HTERT RPE-1 (cell line): ENCODE results near the gene KIF26B.
"Not testable (repeated sequence)": the region's sequence is repeated elsewhere in the genome, so short reads cannot be mapped to it uniquely, and the experiment has no call there.

ENCODE experiments used
- in situ Hi-C: fragments of 300-500 bp; cut with MboI; formaldehyde crosslinking; loops from 4 replicates; pipeline ENCODE4 v1.14.3; 2020; ENCODE audit warnings: low sequenced_read_pairs

KIF26B gene

DNA sequence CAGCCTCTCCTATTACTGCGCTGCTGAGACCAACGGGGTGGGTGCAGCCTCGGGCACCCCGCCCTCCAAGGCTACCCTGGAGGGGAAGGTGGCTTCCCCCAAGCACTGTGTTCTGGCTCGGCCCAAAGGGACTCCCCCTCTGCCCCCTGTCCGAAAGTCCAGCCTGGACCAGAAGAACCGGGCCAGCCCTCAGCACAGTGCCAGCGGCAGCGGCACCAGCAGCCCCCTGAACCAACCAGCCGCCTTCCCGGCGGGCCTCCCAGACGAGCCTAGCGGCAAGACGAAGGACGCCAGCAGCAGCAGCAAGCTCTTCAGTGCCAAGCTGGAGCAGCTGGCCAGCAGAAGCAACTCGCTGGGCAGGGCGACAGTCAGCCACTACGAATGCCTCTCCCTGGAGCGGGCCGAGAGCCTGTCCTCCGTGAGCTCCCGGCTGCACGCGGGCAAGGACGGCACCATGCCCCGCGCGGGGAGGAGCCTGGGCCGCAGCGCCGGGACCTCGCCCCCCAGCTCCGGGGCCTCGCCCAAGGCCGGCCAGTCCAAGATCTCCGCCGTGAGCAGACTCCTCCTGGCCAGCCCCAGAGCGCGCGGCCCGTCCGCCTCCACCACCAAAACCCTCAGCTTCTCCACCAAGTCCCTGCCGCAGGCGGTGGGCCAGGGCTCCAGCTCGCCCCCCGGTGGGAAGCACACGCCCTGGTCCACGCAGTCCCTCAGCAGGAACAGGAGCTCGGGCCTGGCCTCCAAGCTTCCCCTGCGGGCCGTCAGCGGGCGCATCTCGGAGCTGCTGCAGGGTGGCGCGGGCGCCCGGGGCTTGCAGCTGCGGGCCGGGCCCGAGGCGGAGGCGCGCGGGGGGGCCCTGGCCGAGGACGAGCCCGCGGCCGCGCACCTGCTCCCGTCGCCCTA lies 533.1 kb downstream of the KIF26B start:
- in situ Hi-C loops: no loop called here

DNA sequence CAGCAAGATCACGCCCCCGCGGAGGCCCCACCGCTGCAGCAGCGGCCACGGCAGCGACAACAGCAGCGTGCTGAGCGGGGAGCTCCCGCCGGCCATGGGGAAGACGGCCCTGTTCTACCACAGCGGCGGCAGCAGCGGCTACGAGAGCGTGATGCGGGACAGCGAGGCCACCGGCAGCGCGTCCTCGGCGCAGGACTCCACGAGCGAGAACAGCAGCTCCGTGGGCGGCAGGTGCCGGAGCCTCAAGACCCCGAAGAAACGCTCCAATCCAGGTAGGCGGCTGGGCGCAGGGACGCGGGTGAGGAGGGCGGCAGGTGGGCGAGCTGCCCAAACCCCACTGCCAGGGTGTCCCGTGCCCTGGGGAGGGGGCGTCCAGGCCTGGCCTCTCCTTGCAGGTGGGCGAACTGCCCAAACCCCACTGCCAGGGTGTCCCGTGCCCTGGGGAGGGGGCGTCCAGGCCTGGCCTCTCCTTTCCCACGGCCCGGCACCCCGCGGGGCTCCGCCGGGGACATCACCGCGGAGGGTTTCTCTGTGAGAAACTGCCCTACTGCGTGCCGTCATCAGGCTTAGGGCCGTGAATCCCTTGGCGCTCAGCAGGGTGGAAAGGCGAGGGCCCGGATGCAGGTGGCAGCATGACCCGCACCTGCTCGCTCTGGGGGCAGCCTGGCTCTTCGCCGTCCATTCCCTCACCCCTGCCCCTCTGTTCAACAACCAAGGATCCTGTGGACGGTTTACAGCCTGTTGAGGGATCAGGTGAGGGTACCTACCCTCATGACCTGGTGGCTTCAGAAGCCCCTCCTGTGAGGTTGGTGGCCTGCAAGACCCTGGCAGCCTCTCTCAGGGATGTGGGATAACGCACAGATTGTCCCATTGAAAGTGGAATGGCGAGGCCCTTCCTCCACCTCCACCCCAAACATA lies 534.0 kb downstream of the KIF26B start:
- in situ Hi-C loops: no loop called here

GRCh38 chr1:245690156-245690690 lies 535.4 kb downstream of the KIF26B start:
- in situ Hi-C loops: no loop called here

DNA sequence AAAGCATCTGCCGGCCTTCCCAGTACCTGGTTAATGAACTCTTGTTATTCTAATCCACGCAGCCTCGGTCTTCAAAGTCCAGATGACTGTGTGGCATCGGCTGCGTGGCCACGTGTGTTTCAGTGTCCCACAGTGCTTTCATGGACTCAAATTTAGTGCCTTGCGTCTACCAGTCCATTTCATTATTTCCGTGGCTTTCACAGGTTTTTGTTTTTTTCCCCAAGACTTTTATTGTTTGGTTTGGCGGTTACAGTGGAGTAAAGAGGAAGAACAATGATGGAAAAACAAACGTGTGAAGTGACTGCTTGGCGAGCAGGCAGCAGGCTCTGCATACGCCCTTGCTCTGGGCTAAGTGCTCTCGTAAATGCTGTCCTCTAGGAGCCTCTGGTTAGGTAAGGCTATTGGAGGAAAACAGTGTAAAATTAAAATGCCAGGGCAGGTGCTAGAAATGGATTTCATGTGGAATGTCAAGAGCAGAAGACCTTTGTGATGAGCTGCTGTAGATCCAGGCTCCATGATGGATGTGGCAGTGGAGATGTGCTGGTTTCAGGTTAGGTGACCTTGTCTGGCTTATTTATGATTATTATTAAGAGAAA lies 536.3 kb downstream of the KIF26B start:
- in situ Hi-C loops: no loop called here

DNA sequence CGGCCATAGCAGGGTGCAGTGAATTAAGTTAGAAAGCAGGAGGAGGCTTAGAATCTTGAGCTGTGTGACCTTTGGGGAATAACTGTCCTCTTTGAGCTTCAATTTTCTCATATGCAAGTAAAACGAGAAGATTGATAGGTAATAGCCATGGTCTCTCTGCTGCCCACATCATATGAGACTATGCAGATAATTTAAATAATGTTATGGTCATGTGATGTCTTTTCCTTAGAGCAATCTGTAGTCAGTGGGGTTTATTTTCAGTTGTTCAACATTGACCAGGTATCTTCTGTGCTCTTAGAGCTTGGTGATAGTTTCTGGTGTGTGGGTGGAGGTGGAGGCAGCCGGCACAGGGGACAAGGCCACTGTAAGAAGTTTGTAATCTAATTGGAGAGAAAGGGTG lies 537.1 kb downstream of the KIF26B start:
- in situ Hi-C loops: no loop called here

DNA sequence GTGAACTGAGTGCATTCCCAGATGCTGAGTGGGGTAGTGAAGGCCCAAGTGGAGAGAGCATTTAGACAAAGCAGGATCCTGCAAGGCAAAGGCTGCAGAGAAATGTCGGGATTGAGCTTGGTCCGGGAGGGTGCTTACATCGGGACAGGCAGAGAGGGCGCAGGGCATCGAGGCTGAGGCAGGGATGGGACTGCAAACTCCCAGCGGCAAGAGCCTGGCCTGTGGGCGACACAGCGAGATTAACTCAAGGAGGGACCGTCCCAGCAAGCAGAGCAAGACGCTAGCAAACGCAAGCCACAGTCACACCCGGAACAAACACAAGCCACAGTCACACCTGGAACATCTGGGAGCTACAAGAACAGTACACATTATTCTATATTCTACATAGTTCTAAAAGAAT lies 537.5 kb downstream of the KIF26B start:
- in situ Hi-C loops: no loop called here

- in situ Hi-C loops: no loop called here
Observed at GRCh38 chr1:245693116-245693793, 538.5 kb downstream of the KIF26B start.

GRCh38 chr1:245693941-245694752 lies 539.4 kb downstream of the KIF26B start:
- in situ Hi-C loops: no loop called here

- in situ Hi-C loops: no loop called here
Observed at GRCh38 chr1:245694753-245695195, 540.0 kb downstream of the KIF26B start.

GRCh38 chr1:245695211-245695610 lies 540.4 kb downstream of the KIF26B start:
- in situ Hi-C loops: no loop called here

DNA sequence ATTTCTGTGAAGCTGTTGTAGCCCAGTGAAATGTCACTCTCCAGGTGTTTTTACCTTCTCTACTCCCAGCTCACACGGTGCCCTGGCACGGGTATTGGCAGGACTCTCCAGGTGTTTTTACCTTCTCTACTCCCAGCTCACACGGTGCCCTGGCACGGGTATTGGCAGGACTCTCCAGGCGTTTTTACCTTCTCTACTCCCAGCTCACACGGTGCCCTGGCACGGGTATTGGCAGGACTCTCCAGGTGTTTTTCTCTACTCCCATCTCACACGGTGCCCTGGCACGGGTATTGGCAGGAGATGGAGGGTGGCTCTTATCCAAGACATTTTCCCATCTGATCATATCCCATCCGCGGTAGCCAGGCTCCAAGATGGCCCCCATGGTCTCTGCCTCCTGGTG lies 540.9 kb downstream of the KIF26B start:
- in situ Hi-C loops: not testable (repeated sequence)

- in situ Hi-C loops: no loop called here
Observed at GRCh38 chr1:245698116-245698515, 543.3 kb downstream of the KIF26B start.

DNA sequence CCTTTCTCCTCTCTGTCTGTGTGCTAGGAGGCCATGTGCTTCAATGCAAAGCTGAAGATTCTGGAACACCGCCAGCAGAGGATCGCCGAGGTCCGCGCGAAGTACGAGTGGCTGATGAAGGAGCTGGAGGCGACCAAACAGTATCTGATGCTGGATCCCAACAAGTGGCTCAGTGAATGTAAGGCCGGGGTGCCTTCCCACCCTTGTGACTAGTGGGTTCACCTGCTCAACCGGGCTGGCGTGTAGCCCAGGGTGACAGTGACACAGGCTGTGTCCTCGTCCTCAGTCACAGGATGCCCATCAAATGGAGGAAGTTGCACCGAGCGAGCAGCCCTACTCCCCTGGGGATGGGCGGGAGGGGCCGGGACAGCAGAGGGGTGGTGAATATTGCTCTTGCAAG lies 544.1 kb downstream of the KIF26B start:
- in situ Hi-C loops: no loop called here

GRCh38 chr1:245700631-245701030 lies 545.8 kb downstream of the KIF26B start:
- in situ Hi-C loops: no loop called here

DNA sequence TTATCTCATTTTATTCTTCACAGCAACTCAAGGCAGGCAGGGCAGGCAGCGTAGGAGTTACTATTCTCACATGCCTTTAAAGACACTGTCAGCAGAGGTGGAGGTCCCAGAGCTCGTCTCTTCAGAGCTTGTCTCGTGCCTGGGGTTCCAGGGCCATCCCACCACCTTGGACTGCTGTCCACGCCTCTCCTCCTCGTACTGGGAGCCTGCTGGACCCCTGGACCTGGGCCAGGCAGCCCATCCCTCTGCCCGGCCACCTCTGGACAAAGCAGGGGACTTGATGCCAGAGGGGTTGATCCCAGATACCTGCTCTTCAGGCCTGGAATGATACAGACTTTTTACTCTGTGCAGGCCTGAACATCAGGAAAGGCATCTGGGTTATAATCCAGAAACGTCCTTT lies 546.8 kb downstream of the KIF26B start:
- in situ Hi-C loops: no loop called here

GRCh38 chr1:245702346-245702745 lies 547.6 kb downstream of the KIF26B start:
- in situ Hi-C loops: no loop called here

DNA sequence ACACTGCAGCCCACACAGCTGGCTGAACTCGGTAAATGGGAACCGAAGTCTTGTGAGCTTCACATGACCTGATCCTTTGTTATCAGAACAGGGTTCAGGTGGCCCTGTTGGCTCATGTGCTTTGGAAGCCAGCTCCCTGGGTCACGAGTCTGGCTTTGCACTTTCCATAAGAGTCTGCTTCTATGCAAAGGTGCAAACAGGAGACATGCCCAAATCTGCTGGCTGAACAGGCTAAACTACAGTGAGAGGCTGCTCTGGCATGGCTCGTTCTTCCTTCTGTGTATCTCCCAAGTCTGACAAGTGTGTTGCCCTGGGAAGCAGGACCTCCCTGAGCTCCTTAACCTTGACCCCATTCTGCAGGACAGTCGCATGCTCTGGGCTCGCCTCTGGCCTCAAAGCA lies 549.6 kb downstream of the KIF26B start:
- in situ Hi-C loops: no loop called here

DNA sequence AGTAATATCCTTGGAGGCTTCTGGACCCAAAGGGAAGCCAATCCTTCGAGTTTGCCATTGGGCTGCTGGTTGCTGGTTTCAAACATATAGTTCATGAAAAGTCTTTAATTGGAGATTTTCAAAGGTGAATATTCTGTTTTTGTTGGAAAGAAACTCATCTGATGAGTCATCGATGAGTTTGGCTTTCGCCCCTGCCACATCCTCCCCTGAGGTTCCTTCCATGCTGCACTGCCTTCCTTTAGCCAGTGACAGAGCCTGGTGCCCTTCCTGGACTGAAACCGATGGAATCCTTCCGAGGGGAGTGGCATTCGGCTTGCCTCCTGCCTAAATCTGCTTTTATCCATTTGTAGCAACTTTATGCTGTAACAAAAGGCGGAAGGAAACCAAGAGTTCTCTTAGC lies 550.0 kb downstream of the KIF26B start:
- in situ Hi-C loops: no loop called here

DNA sequence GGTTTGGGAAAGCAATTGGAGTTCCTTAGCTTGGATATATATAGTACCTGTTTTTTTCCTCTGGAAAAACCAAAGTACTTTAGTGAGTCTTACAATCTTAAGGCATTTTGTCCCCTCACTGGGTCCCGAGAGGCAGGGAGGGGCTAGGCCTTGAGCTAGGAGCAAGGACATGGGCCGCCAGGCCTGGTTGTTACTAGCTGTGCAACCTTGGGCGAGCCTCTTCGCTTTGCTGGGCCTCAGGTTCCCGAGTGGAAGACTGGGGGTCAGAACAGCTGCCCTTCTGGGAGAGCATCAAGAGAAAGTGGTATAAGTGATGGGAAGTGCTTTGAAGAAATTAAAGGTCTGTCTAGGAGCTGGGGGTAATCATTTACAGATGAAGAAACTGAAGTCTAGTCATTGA lies 553.2 kb downstream of the KIF26B start:
- in situ Hi-C loops: no loop called here
